Motor neuron (in vitro differentiated cells): ENCODE results near the gene PINK1. TPM values are rescaled to one million over a fixed set of nuclear protein-coding genes. Genes with fewer than 3 reads are reported as not detected.

Experiments
- ATAC-seq, 8 experiments: fragments of 200-7000 bp; cut with Tn5 transposase; replicated peaks in 6 of 8; 2 replicates each; pipeline ENCODE4 v1.8.0; 2021; ENCODE audit warnings: mild to moderate bottlenecking in 8 of 8, moderate library complexity in 8 of 8
- H3K27ac ChIP-seq, 2 donors: fragments of 250-450 bp; sonication (Bioruptor Pico); 2 replicates each; pipeline ENCODE4 v1.9.0; 2021; ENCODE audit warnings: antibody characterized with exemption in 2 of 2, mild to moderate bottlenecking in 2 of 2, moderate library complexity in 1 of 2
- H3K4me1 ChIP-seq, 2 donors: fragments of 250-450 bp; sonication (Bioruptor Pico); replicated peaks in 1 of 2; 2 replicates each; pipeline ENCODE4 v1.6.1; 2021; ENCODE audit warnings: antibody characterized with exemption in 2 of 2, mild to moderate bottlenecking in 2 of 2, moderate library complexity in 1 of 2
- H3K4me3 ChIP-seq, 5 donors: fragments of 250-450 bp; sonication (Bioruptor Pico); 2 replicates each; pipeline ENCODE4 v1.9.0; 2021; ENCODE audit warnings: antibody characterized with exemption in 5 of 5, mild to moderate bottlenecking in 5 of 5, moderate library complexity in 4 of 5
- WGBS, 10 experiments: fragments of 450-650 bp; shearing (Covaris generic); methylation state at CpG; one replicate each; pipeline ENCODE4 v1.0.0; 2022; 5-methylcytosine and 5-hydroxymethylcytosine counted together
- in situ Hi-C, 9 experiments: fragments of 400-800 bp; cut with MboI; loops; one replicate each; pipeline ENCODE4 v1.15.0; 2021; ENCODE audit warnings: low sequenced_read_pairs in 9 of 9, low pct_unique_long_range_greater_than_20kb in 2 of 9; ENCODE audit not compliant: unreplicated experiment in 9 of 9
- total RNA-seq, 8 experiments: library from RNA; unstranded; fragments of 300-600 nt; gene quantifications; 2 replicates each; pipeline versions ENCODE4 v1.2.3 to v1.2.4, GENCODE V29; 2022

PINK1 gene
- total RNA-seq, 8 experiments from 2014 or later: 22.7 to 117 (median 51.4) TPM

DNA sequence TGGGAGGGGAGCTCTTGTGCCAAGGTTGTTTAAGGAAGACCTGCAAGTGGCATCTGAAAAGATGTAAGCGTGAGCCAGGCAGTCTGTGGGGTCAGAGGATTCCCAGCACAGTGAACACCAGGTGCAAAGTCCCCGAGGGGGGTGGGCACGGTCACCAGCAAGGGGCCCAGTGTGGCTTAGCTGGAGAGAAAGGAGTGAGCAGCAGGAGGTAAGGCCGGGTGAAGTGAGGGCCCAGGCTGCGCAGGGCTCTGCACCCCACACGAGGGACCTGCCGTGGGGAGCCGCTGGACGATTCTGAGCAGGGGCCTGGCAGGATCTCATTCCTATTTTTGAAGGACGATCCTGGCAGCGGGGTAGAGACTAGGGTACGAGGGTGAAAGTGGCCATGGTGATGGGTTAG, 23.8 kb downstream of the PINK1 start:
- WGBS, 10 experiments: 87 to 100% (median 95%) methylated on average over 1 to 10 of the region's 12 CpGs; no CpG with 5 or more reads in 3 of the 10 experiments
- H3K27ac ChIP-seq: no peak overlapping the region
- ATAC-seq: no peak
- in situ Hi-C loops: no loop called here
- peaks cover 8% of the 10 kb centered on the region in 2 donors for H3K4me1 ChIP-seq
- H3K4me3 ChIP-seq: no peak overlapping the region

DNA sequence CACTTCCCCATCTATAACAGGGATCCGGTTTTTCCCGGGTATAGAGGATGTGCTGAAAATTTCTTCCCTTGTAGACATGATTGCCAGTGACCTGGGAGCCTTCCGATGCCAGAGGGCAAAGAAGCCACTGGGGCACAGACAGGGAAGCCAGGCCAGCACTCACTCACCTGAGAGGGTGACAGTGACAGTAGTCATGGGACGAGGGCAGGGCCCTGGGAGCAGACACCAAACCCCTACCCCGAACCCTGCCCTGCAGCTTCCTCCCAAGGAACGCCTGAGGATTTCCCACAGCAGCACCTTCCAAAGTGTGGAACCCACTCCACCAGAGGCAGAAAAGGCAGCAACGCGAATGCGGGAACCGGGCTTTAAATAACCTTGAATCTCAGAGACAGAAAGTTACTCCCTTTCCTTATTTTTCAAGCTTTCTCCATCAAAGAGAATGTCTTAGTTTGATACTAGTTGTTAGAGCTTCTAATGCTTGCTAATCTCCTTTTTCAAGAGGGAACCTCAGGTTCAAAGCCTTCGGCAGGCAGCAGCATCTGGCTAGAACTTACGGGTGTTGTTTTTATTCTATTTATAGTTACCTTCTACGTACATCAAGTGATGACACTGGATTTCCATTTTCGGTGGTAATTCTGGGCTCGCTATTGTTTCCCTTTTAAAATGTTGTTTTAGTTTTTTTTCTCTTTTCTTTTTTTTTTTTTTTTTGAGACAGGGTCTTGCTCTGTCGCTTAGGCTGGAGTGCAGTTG, 25.1 kb downstream of the PINK1 start:
- in situ Hi-C loops: no loop called here
- Histone ChIP-seq H3K4me1 (peaks cover 12 to 13% of the 10 kb centered on the region in 2 donors), H3K27ac (no peak overlapping the region), H3K4me3 (no peak overlapping the region)
- WGBS, 10 experiments: 70 to 100% (median 93%) methylated on average over 5 to 15 of the region's 16 CpGs
- ATAC-seq: no peak

- H3K27ac ChIP-seq: peak overlapping the region; percentile 48 to 85
- 0 to 55% (median 19%) methylated on average over 1 to 3 of the region's 3 CpGs; no CpG with 5 or more reads in 1 of the 10 experiments for WGBS, 10 experiments
- ATAC-seq: no peak
- H3K4me3 ChIP-seq: peak overlapping the region; percentile 65 to 84 (median 77)
- H3K4me1 ChIP-seq: peaks cover 12 to 13% of the 10 kb centered on the region in 2 donors
- in situ Hi-C loops: no loop called here
Measured at GRCh38 chr1:20660363-20660762, 27.1 kb downstream of the PINK1 start.

DNA sequence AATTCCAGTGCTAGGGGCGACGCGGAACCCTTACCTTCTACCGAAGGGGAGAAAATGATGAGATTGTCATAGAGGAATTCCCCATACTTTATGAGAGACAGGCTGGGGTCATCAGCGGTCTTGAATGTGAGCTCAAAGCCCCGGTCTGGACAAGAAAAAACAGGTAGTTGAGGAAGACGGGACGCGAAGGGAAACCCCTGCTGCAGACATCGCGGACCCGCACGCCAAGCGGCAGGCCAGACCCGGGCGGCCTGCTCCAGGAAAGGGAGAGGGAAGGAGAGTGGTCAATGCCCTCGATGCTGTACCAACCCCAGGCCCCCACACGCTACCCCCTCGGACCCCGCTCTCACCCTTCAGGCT, 27.6 kb downstream of the PINK1 start:
- Histone ChIP-seq H3K4me3 (peak overlapping the region; percentile 65 to 84 (median 77)), H3K4me1 (peaks cover 12 to 13% of the 10 kb centered on the region in 2 donors), H3K27ac (peak overlapping the region; percentile 48 to 85)
- WGBS, 10 experiments: 0 to 10% (median 0%) methylated on average over 2 to 9 of the region's 20 CpGs; no CpG with 5 or more reads in 3 of the 10 experiments
- ATAC-seq: peak in 6 of 8 experiments; percentile 0 to 10 (median 3)
- in situ Hi-C loops: no loop called here

- peak within 1 kb of the TSS; percentile 82 to 90 for H3K27ac ChIP-seq
- WGBS, 10 experiments: 0 to 5% (median 1%) methylated on average over 2 to 29 of the region's 58 CpGs; no CpG with 5 or more reads in 3 of the 10 experiments
- peak; percentile 94 to 98 (median 97) for ATAC-seq
- in situ Hi-C loops: no loop called here
- H3K4me3 ChIP-seq: peak within 1 kb of the TSS; percentile 66 to 84 (median 77)
- H3K4me1 ChIP-seq: peaks cover 12 to 13% of the 10 kb centered on the region in 2 donors
Measured at GRCh38 chr1:20661207-20662109, 28.2 kb downstream of the PINK1 start, which contains the start of gene DDOST. Gene DDOST, minus strand, starts transcription at chr1:20661369. Its CDS starts 19 bp downstream, at chr1:20661350.

- in situ Hi-C loops: no loop called here
- Histone ChIP-seq H3K4me3 (peak overlapping the region; percentile 66 to 84 (median 77)), H3K27ac (peak overlapping the region; percentile 82 to 90), H3K4me1 (peaks cover 12 to 13% of the 10 kb centered on the region in 2 donors)
- 30 to 100% (median 60%) methylated on average over 1 to 7 of the region's 7 CpGs; no CpG with 5 or more reads in 1 of the 10 experiments for WGBS, 10 experiments
- no peak for ATAC-seq
Measured at GRCh38 chr1:20662110-20662475, 28.8 kb downstream of the PINK1 start.

DNA sequence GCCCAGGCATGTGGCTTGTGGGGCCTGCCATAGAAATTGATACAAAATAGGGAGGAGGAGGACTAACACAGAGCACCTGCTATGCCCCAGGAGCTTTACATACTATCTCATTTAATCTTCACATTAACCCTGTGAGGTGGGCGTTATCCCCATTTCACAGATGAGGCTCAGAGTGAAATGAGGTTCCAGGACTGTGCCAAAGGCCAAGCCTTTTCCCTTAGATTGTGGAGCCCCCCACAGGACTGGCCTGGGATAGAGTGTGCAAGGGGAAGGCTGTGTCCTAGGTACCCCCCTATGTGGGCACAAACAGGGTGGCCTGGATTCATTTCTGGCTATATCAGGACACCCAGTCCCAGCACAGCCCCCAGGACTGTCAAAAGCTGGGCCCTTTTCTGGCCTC, 30.1 kb downstream of the PINK1 start:
- 40 to 100% (median 81%) methylated on average over 1 of the region's 1 CpG; no CpG with 5 or more reads in 4 of the 10 experiments for WGBS, 10 experiments
- no peak for ATAC-seq
- Histone ChIP-seq H3K4me3 (no peak overlapping the region), H3K4me1 (peaks cover 12 to 13% of the 10 kb centered on the region in 2 donors), H3K27ac (no peak overlapping the region)
- in situ Hi-C loops: no loop called here

DNA sequence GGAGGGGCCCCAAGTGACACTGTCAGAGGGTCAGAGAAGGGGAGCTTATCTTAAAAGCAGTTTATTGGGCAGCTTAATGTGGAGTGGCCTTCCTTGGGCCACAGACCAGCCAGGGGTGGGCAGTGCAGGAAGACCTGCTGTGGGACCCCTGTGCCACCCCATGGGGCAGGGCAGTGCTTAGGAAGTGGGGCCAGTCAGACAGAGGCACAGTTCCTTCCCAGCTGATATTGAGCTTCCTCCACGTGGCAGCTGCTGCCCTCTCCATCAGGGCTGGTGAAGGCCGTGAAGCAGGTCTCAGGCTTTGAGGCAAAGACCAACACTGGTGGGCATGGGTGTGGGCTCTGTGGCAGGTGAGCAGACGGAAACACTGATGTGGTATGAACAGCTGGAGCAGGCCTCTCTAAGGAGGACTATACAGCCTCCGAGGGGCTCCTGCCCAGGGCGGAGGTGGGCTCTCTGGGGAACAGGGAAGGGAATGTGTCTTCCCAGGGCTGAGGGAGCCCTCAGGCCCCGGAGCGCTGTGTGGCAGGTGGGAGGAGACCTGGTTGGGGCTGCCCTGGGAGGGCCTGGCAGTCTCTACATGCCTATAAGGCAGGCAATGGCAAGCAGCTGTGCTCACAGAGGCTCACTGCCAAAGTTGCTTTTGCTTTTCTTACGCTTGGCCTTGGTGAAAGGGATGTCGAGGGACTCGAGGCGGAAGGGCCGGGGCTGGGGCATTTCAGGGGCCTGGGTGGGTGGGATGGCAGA, 30.9 kb downstream of the PINK1 start:
- H3K27ac ChIP-seq: no peak overlapping the region
- 0 to 100% (median 76%) methylated on average over 1 to 6 of the region's 12 CpGs; no CpG with 5 or more reads in 4 of the 10 experiments for WGBS, 10 experiments
- H3K4me1 ChIP-seq: peaks cover 12 to 13% of the 10 kb centered on the region in 2 donors
- in situ Hi-C loops: no loop called here
- ATAC-seq: no peak
- no peak overlapping the region for H3K4me3 ChIP-seq

GRCh38 chr1:20665726-20666125, 32.5 kb downstream of the PINK1 start:
- 87 to 100% (median 91%) methylated on average over 1 to 10 of the region's 12 CpGs; no CpG with 5 or more reads in 2 of the 10 experiments for WGBS, 10 experiments
- in situ Hi-C loops: no loop called here
- Histone ChIP-seq H3K4me1 (peaks cover 5% of the 10 kb centered on the region in 2 donors), H3K27ac (no peak overlapping the region), H3K4me3 (no peak overlapping the region)
- no peak for ATAC-seq

- no peak for ATAC-seq
- in situ Hi-C loops: no loop called here
- Histone ChIP-seq H3K27ac (no peak overlapping the region), H3K4me1 (peaks cover 5% of the 10 kb centered on the region in 2 donors), H3K4me3 (no peak overlapping the region)
- WGBS, 10 experiments: 72 to 98% (median 83%) methylated on average over 2 to 10 of the region's 16 CpGs; no CpG with 5 or more reads in 5 of the 10 experiments
Measured at GRCh38 chr1:20666146-20666545, 32.9 kb downstream of the PINK1 start.

DNA sequence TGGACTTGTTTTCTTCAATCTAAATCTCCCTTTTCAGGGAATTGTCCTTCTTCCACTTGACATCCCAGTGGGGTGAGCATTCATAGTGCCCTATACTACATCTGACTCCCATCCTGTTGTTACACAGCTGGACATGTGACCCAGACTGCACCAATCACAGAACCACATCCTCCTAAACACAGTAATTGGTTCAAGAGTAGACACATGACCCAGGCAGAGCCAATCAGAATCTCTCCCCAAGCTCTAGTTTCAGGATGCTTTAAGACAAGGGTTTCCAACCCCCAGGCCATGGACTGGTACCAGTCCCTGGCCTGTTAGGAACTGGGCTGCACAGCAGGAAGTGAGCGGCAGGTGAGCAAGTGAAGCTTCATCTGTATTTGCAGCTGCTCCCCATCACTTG, 33.5 kb downstream of the PINK1 start:
- in situ Hi-C loops: no loop called here
- no peak overlapping the region for H3K4me3 ChIP-seq
- H3K27ac ChIP-seq: no peak overlapping the region
- peak in 5 of 8 experiments; percentile 20 to 64 (median 29) for ATAC-seq
- H3K4me1 ChIP-seq: peaks cover 5% of the 10 kb centered on the region in 2 donors
- 91 to 100% (median 100%) methylated on average over 1 of the region's 1 CpG; no CpG with 5 or more reads in 7 of the 10 experiments for WGBS, 10 experiments

DNA sequence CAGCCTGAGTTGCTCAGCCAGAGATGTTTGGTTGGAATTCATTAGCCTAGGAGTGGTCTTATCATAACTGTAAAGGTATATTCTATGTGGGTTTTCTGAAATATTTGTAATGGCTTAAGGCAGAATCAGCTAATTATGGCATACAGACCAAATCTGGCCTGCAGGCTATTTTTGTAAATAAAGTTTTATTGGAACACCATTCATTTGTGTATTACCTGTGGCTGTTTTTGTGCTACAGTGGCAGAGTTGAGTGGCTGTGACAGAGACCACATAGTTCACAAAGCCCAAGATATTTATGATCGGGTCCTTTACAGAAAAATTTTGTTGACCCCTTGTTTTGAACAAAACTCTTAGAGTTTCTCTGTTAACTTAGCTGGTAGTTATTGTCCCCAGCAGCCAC, 35.3 kb downstream of the PINK1 start:
- Histone ChIP-seq H3K27ac (no peak overlapping the region), H3K4me3 (no peak overlapping the region), H3K4me1 (no peaks in the 10 kb centered on the region)
- no peak for ATAC-seq
- in situ Hi-C loops: no loop called here
- WGBS, 10 experiments: 40 to 100% (median 88%) methylated on average over 1 of the region's 1 CpG; no CpG with 5 or more reads in 3 of the 10 experiments
